Ammon's horn (tissue), 1 donor: ENCODE data around the gene CEP70.
"Not testable (repeated sequence)": the region's sequence is repeated elsewhere in the genome, so short reads cannot be mapped to it uniquely, and the experiment has no call there.

Experiments
- DNase-seq: peaks from one replicate; pipeline ENCODE4 v3.0.0-alpha.2; 2016; ENCODE audit warnings: low spot score

The CEP70 gene

GRCh38 chr3:138513090-138513843 is 80.8 kb downstream of the CEP70 start:
- DNase-seq = no peak

GRCh38 chr3:138511945-138512344 is 82.1 kb downstream of the CEP70 start:
- no peak for DNase-seq

- DNase-seq = no peak
These were observed 84.5 kb downstream of the CEP70 start for GRCh38 chr3:138509586-138509985.

- no peak for DNase-seq
These were observed 86.5 kb downstream of the CEP70 start for GRCh38 chr3:138507524-138507923.

GRCh38 chr3:138498991-138499390 is 95.1 kb downstream of the CEP70 start:
- no peak for DNase-seq

GRCh38 chr3:138497851-138498250 is 96.2 kb downstream of the CEP70 start:
- DNase-seq = no peak

- DNase-seq = no peak
These were observed 97.0 kb downstream of the CEP70 start for GRCh38 chr3:138497021-138497420.

GRCh38 chr3:138496436-138496835 is 97.6 kb downstream of the CEP70 start:
- DNase-seq = no peak

- not testable (repeated sequence) for DNase-seq
These were observed 98.4 kb downstream of the CEP70 start for GRCh38 chr3:138495638-138496037.

- no peak for DNase-seq
These were observed 99.5 kb downstream of the CEP70 start for GRCh38 chr3:138494607-138494929.

- no peak for DNase-seq
These were observed 100.1 kb downstream of the CEP70 start for GRCh38 chr3:138493804-138494606.

- DNase-seq = no peak
These were observed 100.9 kb downstream of the CEP70 start for GRCh38 chr3:138492980-138493675.

- DNase-seq = no peak
These were observed 102.1 kb downstream of the CEP70 start for GRCh38 chr3:138491971-138492370.

GRCh38 chr3:138486580-138486979 is 107.5 kb downstream of the CEP70 start:
- DNase-seq = not testable (repeated sequence)

GRCh38 chr3:138484672-138485071 is 109.4 kb downstream of the CEP70 start:
- DNase-seq = not testable (repeated sequence)

GRCh38 chr3:138479438-138479863 is 114.6 kb downstream of the CEP70 start:
- DNase-seq = no peak

GRCh38 chr3:138477801-138478200 is 116.3 kb downstream of the CEP70 start:
- DNase-seq = no peak

- DNase-seq = no peak
These were observed 116.9 kb downstream of the CEP70 start for GRCh38 chr3:138477120-138477519.

GRCh38 chr3:138476526-138476925 is 117.5 kb downstream of the CEP70 start:
- DNase-seq = no peak

- no peak for DNase-seq
These were observed 119.9 kb downstream of the CEP70 start for GRCh38 chr3:138474163-138474562.

GRCh38 chr3:138473391-138473790 is 120.7 kb downstream of the CEP70 start:
- no peak for DNase-seq

- no peak for DNase-seq
These were observed 121.8 kb downstream of the CEP70 start for GRCh38 chr3:138472141-138472825.
